PFSK-1 (cell line): ENCODE measurements around the gene DAP3.

Experiments used
- FOXP2 ChIP-seq: optimal IDR thresholded peaks from 2 replicates; pipeline ENCODE3; 2011; ENCODE audit warnings: borderline replicate concordance, control low read depth, inconsistent platforms; ENCODE audit not compliant: insufficient read depth; ENCODE audit errors: extremely low read length, extremely low read depth
- SIN3A ChIP-seq: IDR thresholded peaks from 2 replicates; pipeline ENCODE4 v1.6.1; 2012; ENCODE audit warnings: mild to moderate bottlenecking, low read length, moderate library complexity, borderline replicate concordance; ENCODE audit not compliant: insufficient read depth

DNA sequence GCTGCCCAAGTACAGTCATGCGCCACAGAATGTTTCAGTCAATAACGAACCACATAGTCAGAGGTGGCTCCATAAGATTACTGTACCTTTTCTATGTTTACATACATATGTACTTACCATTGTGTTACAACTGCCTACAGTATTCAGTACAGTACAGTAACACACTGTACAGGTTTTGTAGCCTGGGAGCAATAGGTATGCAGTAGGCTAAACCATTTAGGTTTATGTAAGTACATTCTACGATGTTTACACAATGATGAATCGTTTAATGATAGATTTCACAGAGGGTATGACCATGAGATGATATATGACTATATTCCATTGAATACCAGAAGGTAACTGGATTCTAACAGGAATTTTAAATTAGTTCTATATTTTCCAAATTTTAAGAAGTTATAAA lies 10.9 kb upstream of the DAP3 start:
- TF ChIP-seq SIN3A (no peak), FOXP2 (no peak)
